CD8-positive, alpha-beta memory T cell (primary cell): ENCODE data around the gene NCCRP1. TPM values are rescaled to one million over a fixed set of nuclear protein-coding genes. Genes with fewer than 3 reads are reported as not detected.
"Not testable (repeated sequence)": the region's sequence is repeated elsewhere in the genome, so short reads cannot be mapped to it uniquely, and the experiment has no call there.

Source experiments
- CTCF ChIA-PET: fragments of 350-600 bp; sonication (Branson Sonifier 250); formaldehyde crosslinking; loops from one replicate; lab custom pipeline; 2021; ENCODE audit warnings: antibody characterized with exemption; lab: Charles Lee
- POLR2A ChIA-PET: fragments of 350-600 bp; sonication (Branson Sonifier 250); formaldehyde crosslinking; loops from one replicate; lab custom pipeline; 2021; ENCODE audit warnings: antibody characterized with exemption; lab: Charles Lee
- DNase-seq, 5 donors: peaks; one replicate each; pipeline versions ENCODE4 v3.0.0 to v3.0.0-alpha.2; 2020 to 2022; ENCODE audit warnings: mixed read lengths in 1 of 5
- H3K27ac ChIP-seq: one replicate; pipeline ENCODE4 v1.7.0; 2013; ENCODE audit warnings: low read depth, mild to moderate bottlenecking, low read length, moderate library complexity
- H3K27me3 ChIP-seq: 2 replicates; pipeline ENCODE4 v1.7.0; 2013; ENCODE audit warnings: low read length, mild to moderate bottlenecking; ENCODE audit not compliant: insufficient read depth, poor library complexity, severe bottlenecking
- H3K36me3 ChIP-seq: 2 replicates; pipeline ENCODE4 v1.7.0; 2013; ENCODE audit warnings: mild to moderate bottlenecking, low read length, moderate library complexity; ENCODE audit not compliant: insufficient read depth
- H3K4me1 ChIP-seq: 2 replicates; pipeline ENCODE4 v1.7.0; 2013; ENCODE audit warnings: mild to moderate bottlenecking, low read length, moderate library complexity; ENCODE audit not compliant: insufficient read depth
- H3K4me3 ChIP-seq: 2 replicates; pipeline ENCODE4 v1.7.0; 2013; ENCODE audit warnings: mild to moderate bottlenecking, low read length
- H3K9me3 ChIP-seq: 2 replicates; pipeline ENCODE4 v1.7.0; 2013; ENCODE audit warnings: mild to moderate bottlenecking, low read length
- H3K27ac Mint-ChIP-seq, 8 donors: one replicate each; pipeline ENCODE4 v1.8.0; 2020 to 2021; ENCODE audit warnings: mixed read lengths in 8 of 8, mild to moderate bottlenecking in 6 of 8, inconsistent platforms in 3 of 8, moderate library complexity in 3 of 8
- H3K27me3 Mint-ChIP-seq, 2 donors: one replicate each; pipeline ENCODE4 v1.8.0; 2020 to 2021; ENCODE audit warnings: mixed read lengths in 2 of 2, mild to moderate bottlenecking in 1 of 2, moderate library complexity in 1 of 2
- H3K36me3 Mint-ChIP-seq, 3 donors: one replicate each; pipeline ENCODE4 v1.8.0; 2020 to 2021; ENCODE audit warnings: mixed read lengths in 3 of 3, inconsistent platforms in 1 of 3, mild to moderate bottlenecking in 1 of 3
- H3K4me1 Mint-ChIP-seq, 3 donors: one replicate each; pipeline ENCODE4 v1.8.0; 2020 to 2021; ENCODE audit warnings: mixed read lengths in 3 of 3, inconsistent platforms in 1 of 3, mild to moderate bottlenecking in 1 of 3
- H3K4me3 Mint-ChIP-seq, 7 donors: one replicate each; pipeline ENCODE4 v1.8.0; 2020 to 2021; ENCODE audit warnings: mixed read lengths in 7 of 7, mild to moderate bottlenecking in 6 of 7, moderate library complexity in 4 of 7, inconsistent platforms in 2 of 7
- H3K9me3 Mint-ChIP-seq, 5 donors: one replicate each; pipeline ENCODE4 v1.8.0; 2020 to 2022; ENCODE audit warnings: mixed read lengths in 5 of 5, mild to moderate bottlenecking in 3 of 5, moderate library complexity in 2 of 5, inconsistent platforms in 1 of 5
- polyA plus RNA-seq: library from polyadenylated mRNA; unstranded; fragments of 300-500 nt; fragmentation: Illumina TruSeq; gene quantifications from one replicate; pipeline ENCODE4 v1.2.3, GENCODE V29; 2021
- total RNA-seq, 2 experiments: library from RNA; stranded (reverse); gene quantifications; one replicate each; pipeline ENCODE4 v1.2.3, GENCODE V29; 2021

The NCCRP1 gene
- total and polyA plus RNA-seq, 3 experiments from 2014 or later: not detected

DNA sequence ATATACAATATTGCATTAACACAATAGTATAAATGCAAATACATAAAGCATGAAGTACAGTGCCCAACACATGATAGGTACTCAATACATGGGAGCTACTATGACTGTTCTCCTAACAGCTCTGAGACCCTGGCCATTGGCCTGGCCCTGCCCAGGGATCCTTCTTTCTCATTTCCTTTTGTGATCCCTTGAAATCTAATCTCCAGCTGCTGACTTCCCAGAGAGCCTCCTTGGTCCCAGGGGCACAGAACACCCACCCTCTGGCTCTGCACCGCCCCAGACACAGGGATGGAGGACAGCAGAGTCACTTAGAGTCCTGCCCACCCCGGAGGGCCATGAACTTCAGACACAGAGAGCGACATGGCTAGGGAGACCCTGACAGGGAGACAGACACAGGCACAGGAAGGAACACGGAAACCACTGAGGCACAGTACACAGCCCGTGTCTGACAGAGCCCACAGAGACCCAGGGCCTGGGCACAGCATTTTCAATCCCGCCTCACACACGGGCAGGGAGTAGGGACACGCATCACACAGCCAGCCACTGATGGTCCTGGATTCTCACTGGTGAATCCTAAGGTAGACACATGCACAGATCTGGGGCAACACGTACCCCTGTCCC, 11.5 kb downstream of the NCCRP1 start:
- no peaks in the 10 kb centered on the region for H3K4me1 ChIP-seq
- Mint-ChIP-seq H3K27me3 (peaks cover 18 to 20% of the 10 kb centered on the region in 2 donors), H3K4me1 (no peaks in the 10 kb centered on the region), H3K9me3 (no peaks in the 10 kb centered on the region), H3K36me3 (no peaks in the 10 kb centered on the region), H3K4me3 (no peak overlapping the region), H3K27ac (peak overlapping the region in 2 of 8 donors; percentile 29 to 63)
- H3K27me3 ChIP-seq: peaks cover 4% of the 10 kb centered on the region
- no peak for DNase-seq
- no peak overlapping the region for H3K4me3 ChIP-seq
- ChIA-PET POLR2A (no interaction called here), CTCF (no interaction called here)
- H3K9me3 ChIP-seq: no peaks in the 10 kb centered on the region
- H3K27ac ChIP-seq: no peak overlapping the region
- H3K36me3 ChIP-seq: no peaks in the 10 kb centered on the region

DNA sequence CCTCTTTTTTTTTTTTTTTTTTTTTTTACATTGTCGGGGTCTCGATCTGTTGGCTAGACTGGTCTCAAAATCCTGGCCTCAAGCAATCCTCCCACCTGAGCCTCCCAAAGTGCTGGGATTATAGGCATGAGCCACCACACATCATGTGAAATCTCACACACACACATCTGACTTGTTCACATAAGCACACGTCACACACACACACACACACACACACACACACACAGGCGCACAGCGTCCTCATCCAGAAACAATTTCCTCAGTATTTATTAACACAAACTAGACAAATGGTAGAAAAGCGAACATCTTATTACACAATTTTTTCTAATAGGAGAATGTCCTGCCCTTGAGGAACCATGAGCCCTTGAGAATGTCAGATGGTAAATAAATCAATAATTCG, 12.4 kb downstream of the NCCRP1 start:
- ChIA-PET CTCF (no interaction called here), POLR2A (no interaction called here)
- no peaks in the 10 kb centered on the region for H3K36me3 ChIP-seq
- H3K27ac Mint-ChIP-seq: no peak overlapping the region
- H3K4me3 ChIP-seq: no peak overlapping the region
- no peaks in the 10 kb centered on the region for H3K4me1 ChIP-seq
- no peaks in the 10 kb centered on the region for H3K4me1 Mint-ChIP-seq
- no peaks in the 10 kb centered on the region for H3K9me3 Mint-ChIP-seq
- H3K27me3 ChIP-seq: no peaks in the 10 kb centered on the region
- no peaks in the 10 kb centered on the region for H3K36me3 Mint-ChIP-seq
- H3K4me3 Mint-ChIP-seq: no peak overlapping the region
- no peak overlapping the region for H3K27ac ChIP-seq
- H3K27me3 Mint-ChIP-seq: peaks cover 9 to 14% of the 10 kb centered on the region in 2 donors
- no peaks in the 10 kb centered on the region for H3K9me3 ChIP-seq
- DNase-seq: no peak

DNA sequence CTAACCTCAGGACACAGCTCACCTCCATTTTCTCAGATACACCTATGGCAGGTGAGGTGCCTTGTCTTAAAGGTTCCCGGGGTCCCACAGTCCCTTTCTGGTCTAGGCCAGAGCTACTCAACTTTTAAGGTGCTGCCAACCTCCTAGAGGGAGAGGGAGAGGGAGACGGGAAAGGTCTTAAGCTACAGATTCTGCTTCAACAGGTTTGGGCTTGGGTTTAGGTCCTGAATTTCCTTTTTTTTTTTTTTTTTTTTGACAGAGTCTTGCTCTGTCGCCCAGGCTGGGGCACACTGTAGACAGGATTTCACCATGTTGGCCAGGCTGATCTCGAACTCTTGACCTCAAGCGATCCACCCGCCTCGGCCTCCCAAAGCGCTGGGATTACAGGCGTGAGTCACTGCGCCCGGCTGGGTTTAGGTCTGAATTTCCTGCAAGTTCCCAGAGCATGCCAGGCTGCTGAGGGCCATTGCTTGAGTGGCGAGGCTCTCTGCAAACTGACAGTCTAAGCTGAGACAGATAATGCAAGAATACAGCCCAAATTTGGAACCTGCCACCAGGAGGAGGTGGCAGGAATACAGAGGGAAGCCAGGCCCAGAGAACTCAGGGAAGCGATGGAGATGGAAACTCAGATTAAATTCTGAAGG, 15.1 kb downstream of the NCCRP1 start:
- peaks cover 6% of the 10 kb centered on the region in 2 donors for H3K27me3 Mint-ChIP-seq
- H3K4me3 Mint-ChIP-seq: no peak overlapping the region
- no peak for DNase-seq

DNA sequence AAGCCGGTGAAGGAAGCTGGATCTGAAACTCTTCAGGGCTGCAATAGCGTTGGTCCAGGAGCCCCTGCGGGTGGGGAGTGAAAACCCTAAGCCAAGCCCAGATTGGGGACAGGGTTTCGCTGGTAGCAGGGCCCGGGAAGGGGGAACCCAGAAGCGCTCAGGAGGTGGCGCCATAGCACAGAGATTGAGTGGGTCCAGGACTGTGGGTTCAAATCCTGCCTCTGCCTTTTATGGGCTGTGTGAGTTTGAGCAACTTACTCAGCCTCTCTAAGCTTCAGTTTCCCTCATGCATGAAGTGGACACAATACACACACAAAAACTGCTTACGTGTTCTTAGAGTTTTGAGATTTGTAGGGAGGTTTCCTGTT, 15.6 kb downstream of the NCCRP1 start:
- POLR2A ChIA-PET: interaction anchor here (0.8 kb wide), 1 partner anchor 223 kb away, joined by 4 read pairs; the partner anchor contains the start of gene RPS16
- no peak overlapping the region for H3K27ac ChIP-seq
- CTCF ChIA-PET: interaction anchor here (1.0 to 2.2 kb wide), 2 partner anchors 113 to 115 kb away, joined by 3 to 6 read pairs; no protein-coding TSS in a partner anchor
- H3K36me3 Mint-ChIP-seq: peaks cover 0 to 4% (median 0%) of the 10 kb centered on the region in 3 donors
- H3K4me1 ChIP-seq: no peaks in the 10 kb centered on the region
- no peaks in the 10 kb centered on the region for H3K9me3 ChIP-seq
- peaks cover 9 to 11% of the 10 kb centered on the region in 2 donors for H3K27me3 Mint-ChIP-seq
- no peaks in the 10 kb centered on the region for H3K36me3 ChIP-seq
- no peaks in the 10 kb centered on the region for H3K9me3 Mint-ChIP-seq
- no peak overlapping the region for H3K27ac Mint-ChIP-seq
- no peaks in the 10 kb centered on the region for H3K4me1 Mint-ChIP-seq
- H3K27me3 ChIP-seq: no peaks in the 10 kb centered on the region
- peak; percentile 32 to 74 (median 51) for DNase-seq
- no peak overlapping the region for H3K4me3 Mint-ChIP-seq
- H3K4me3 ChIP-seq: no peak overlapping the region

More for the DNA sequence above, 15.1 kb downstream of the NCCRP1 start:
- POLR2A ChIA-PET: interaction anchor here (0.8 kb wide), 1 partner anchor 224 kb away, joined by 4 read pairs; the partner anchor contains the start of gene RPS16
- Histone ChIP-seq H3K4me3 (no peak overlapping the region), H3K9me3 (no peaks in the 10 kb centered on the region), H3K4me1 (no peaks in the 10 kb centered on the region), H3K27me3 (no peaks in the 10 kb centered on the region), H3K36me3 (no peaks in the 10 kb centered on the region), H3K27ac (no peak overlapping the region)
- H3K27ac Mint-ChIP-seq: no peak overlapping the region
- peaks cover 0 to 4% (median 0%) of the 10 kb centered on the region in 3 donors for H3K36me3 Mint-ChIP-seq
- no peaks in the 10 kb centered on the region for H3K9me3 Mint-ChIP-seq
- CTCF ChIA-PET: interaction anchor here (0.5 to 2.2 kb wide), 2 partner anchors 116 to 1384 kb away, joined by 3 to 6 read pairs; no protein-coding TSS in a partner anchor
- H3K4me1 Mint-ChIP-seq: no peaks in the 10 kb centered on the region

DNA sequence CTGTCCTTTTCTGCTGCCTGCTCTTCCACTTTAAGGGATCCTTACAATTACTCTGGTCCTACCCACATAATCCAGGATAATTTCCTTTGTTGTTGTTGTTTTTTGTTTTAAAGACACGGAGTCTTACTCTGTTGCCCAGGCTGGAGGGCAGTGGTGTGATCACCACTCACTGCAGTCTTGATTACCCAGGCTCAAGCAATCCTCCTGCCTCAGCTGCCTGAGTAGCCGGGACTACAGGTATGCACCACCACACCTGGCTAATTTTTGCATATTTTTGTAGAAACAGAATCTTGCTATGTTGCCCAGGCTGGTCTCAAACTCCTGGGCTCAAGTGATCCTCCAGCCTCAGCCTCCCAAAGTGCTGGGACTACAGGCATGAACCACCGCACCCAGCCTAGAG, 18.6 kb downstream of the NCCRP1 start:
- H3K4me3 Mint-ChIP-seq, H3K9me3 ChIP-seq, H3K27me3 ChIP-seq, H3K9me3 Mint-ChIP-seq, H3K4me1 ChIP-seq, H3K36me3 Mint-ChIP-seq, H3K27ac ChIP-seq, H3K27ac Mint-ChIP-seq, H3K4me1 Mint-ChIP-seq, H3K36me3 ChIP-seq, H3K4me3 ChIP-seq, POLR2A ChIA-PET, DNase-seq: not testable (repeated sequence)
- CTCF ChIA-PET: interaction anchor here (1.9 kb wide), 1 partner anchor 12 kb away, joined by 4 read pairs; no protein-coding TSS in a partner anchor
- H3K27me3 Mint-ChIP-seq: peaks cover 9 to 16% of the 10 kb centered on the region in 2 donors

DNA sequence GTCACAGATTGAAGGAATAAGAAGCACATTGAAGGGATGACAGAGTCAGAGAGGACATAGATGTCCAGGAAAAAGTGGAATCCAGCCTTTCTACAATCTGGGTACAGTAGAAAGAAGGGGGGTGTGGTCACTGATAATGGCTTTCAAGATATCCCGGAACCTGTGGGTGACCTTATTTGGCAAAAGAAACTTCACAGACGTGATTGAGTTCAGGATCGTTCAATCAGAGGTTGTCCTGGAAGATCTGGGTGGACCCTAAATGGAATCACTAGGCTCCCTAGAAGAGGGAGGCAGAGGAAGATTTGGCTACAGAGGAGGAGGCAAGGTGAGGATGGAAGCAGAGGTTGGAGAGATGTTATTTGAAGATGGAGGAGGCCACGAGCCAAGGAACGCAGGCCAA, 20.3 kb downstream of the NCCRP1 start:
- POLR2A ChIA-PET: no interaction called here

DNA sequence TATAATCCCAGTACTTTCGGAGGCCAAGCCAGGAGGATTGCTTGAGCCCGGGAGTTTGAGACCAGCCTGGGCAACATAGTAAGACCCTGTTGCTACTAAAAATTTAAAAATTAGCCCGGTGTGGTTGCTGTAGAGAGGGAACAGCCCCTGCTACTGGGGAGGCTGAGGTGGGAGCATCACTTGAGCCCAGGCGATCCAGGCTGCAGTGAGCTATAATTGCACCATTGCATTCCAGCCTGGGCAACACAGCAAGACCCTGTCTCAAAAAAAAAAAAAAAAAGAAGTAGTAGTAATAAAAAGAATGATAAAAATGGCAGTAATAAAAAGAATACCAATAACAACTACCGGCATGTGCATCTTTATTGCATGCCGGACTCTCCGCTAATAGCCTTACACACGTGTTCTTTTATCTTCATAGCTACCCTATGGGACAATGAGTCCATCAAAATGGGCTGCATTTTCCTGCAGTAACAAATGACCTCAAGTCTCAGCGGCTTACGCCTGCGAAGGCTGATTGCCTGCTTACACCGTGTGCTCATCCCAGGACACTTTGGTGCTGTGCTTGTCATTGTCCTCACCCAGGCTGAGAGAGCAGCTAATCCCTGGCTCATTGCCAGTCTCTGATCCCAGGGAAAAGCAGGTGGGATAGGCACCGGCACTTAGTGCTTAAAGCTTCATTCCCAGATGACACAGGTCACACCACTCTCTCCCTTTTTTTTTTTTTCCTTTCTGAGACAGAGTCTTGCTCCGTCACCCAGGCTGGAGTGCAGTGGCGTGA, 21.7 kb downstream of the NCCRP1 start:
- no peaks in the 10 kb centered on the region for H3K4me1 Mint-ChIP-seq
- no peaks in the 10 kb centered on the region for H3K9me3 ChIP-seq
- POLR2A ChIA-PET: no interaction called here
- H3K4me3 ChIP-seq: no peak overlapping the region
- peaks cover 20 to 31% of the 10 kb centered on the region in 2 donors for H3K27me3 Mint-ChIP-seq
- no peak overlapping the region for H3K4me3 Mint-ChIP-seq
- H3K4me1 ChIP-seq: no peaks in the 10 kb centered on the region
- DNase-seq: no peak
- peaks cover 0 to 4% (median 0%) of the 10 kb centered on the region in 3 donors for H3K36me3 Mint-ChIP-seq
- no peaks in the 10 kb centered on the region for H3K9me3 Mint-ChIP-seq
- H3K27ac Mint-ChIP-seq: no peak overlapping the region
- peaks cover under 1% of the 10 kb centered on the region for H3K27me3 ChIP-seq
- no peak overlapping the region for H3K27ac ChIP-seq
- H3K36me3 ChIP-seq: no peaks in the 10 kb centered on the region
- CTCF ChIA-PET: no interaction called here

More for the DNA sequence above, 20.3 kb downstream of the NCCRP1 start:
- Histone ChIP-seq H3K27ac (no peak overlapping the region), H3K27me3 (no peaks in the 10 kb centered on the region), H3K9me3 (no peaks in the 10 kb centered on the region), H3K4me3 (no peak overlapping the region), H3K4me1 (no peaks in the 10 kb centered on the region), H3K36me3 (no peaks in the 10 kb centered on the region)
- Mint-ChIP-seq H3K27ac (no peak overlapping the region), H3K4me3 (no peak overlapping the region), H3K4me1 (no peaks in the 10 kb centered on the region), H3K27me3 (peaks cover 15 to 26% of the 10 kb centered on the region in 2 donors), H3K9me3 (no peaks in the 10 kb centered on the region), H3K36me3 (peaks cover 0 to 4% (median 0%) of the 10 kb centered on the region in 3 donors)
- CTCF ChIA-PET: no interaction called here
- DNase-seq: no peak

DNA sequence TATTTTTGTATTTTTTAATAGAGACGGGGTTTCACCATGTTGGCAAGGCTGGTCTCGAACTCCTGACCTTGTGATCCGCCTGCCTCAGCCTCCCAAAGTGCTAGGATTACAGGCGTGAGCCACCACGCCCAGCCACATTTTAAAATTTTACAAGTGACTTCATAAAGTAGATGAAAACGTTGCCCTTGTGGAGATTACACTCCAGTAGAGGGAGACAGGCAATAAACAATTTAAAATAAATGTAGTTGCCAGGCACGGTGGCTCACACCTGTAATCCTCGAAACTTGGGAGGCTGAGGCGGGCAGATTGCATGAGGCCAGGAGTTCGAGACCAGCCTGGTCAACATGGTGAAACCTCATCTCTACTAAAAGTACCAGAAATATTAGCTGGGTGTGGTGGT, 22.3 kb downstream of the NCCRP1 start:
- H3K36me3 ChIP-seq, H3K27ac Mint-ChIP-seq, H3K4me3 Mint-ChIP-seq, CTCF ChIA-PET, DNase-seq, H3K36me3 Mint-ChIP-seq, H3K4me1 Mint-ChIP-seq, H3K4me1 ChIP-seq, H3K9me3 ChIP-seq, H3K27ac ChIP-seq, H3K9me3 Mint-ChIP-seq, POLR2A ChIA-PET, H3K27me3 ChIP-seq, H3K4me3 ChIP-seq: not testable (repeated sequence)
- peaks cover 26 to 35% of the 10 kb centered on the region in 2 donors for H3K27me3 Mint-ChIP-seq
